Measurements from ENCODE around the gene PPIE.

- TF ChIP-seq CTCF (conservative IDR thresholded peaks at IDR 0.05) (no peak), ZFX (IDR thresholded peaks at IDR 0.05) (no peak)
These were observed 11.3 kb upstream of the PPIE start for GRCh38 chr1:39727221-39727931.

Measured in C4-2B (cell line).